K562 (cell line): ENCODE data around the gene B3GALNT2. TPM values are rescaled to one million over a fixed set of nuclear protein-coding genes. Genes with fewer than 3 reads are reported as not detected.

Experiments
- ADNP ChIP-seq: fragments of 200-800 bp; sonication (Bioruptor generic); IDR thresholded peaks from 2 replicates; pipeline ENCODE4 v1.6.1; 2016; ENCODE audit warnings: missing genetic modification characterization, missing compliant biosample characterization
- CBFB ChIP-seq: sonication (generic); formaldehyde crosslinking; IDR thresholded peaks from 2 replicates; pipeline ENCODE4 v1.4.0; 2020; ENCODE audit warnings: mild to moderate bottlenecking, missing genetic modification reagents
- DIDO1 ChIP-seq: fragments of 450-650 bp; IDR thresholded peaks from 2 replicates; pipeline ENCODE4 v1.6.1; 2016; ENCODE audit warnings: low read depth, missing biosample characterization, missing genetic modification characterization
- EWSR1 ChIP-seq: fragments of 450-650 bp; IDR thresholded peaks from 2 replicates; pipeline ENCODE4 v1.6.1; 2018; ENCODE audit warnings: borderline replicate concordance, mild to moderate bottlenecking, low read depth, moderate library complexity; ENCODE audit not compliant: partially characterized antibody
- HDAC8 ChIP-seq: fragments of 450-650 bp; IDR thresholded peaks from 2 replicates; pipeline ENCODE4 v1.6.1; 2016; ENCODE audit warnings: mild to moderate bottlenecking, missing genetic modification characterization, moderate library complexity, missing compliant biosample characterization
- HMG20A ChIP-seq: fragments of 450-650 bp; formaldehyde crosslinking; conservative IDR thresholded peaks from 2 replicates; pipeline ENCODE4 v1.4.0; 2020; ENCODE audit warnings: mild to moderate bottlenecking, mixed read lengths
- POLR2AphosphoS5 ChIP-seq: IDR thresholded peaks from 2 replicates; pipeline ENCODE4 v1.6.1; 2011; ENCODE audit warnings: mild to moderate bottlenecking, low read depth, low read length, moderate library complexity; ENCODE audit not compliant: control insufficient read depth, insufficient read depth
- ZNF175 ChIP-seq: fragments of 200-800 bp; sonication (Bioruptor generic); IDR thresholded peaks from 2 replicates; pipeline ENCODE4 v1.6.1; 2016; ENCODE audit warnings: low read depth, mild to moderate bottlenecking, missing genetic modification characterization, missing compliant biosample characterization
- ZNF695 ChIP-seq: fragments of 450-650 bp; formaldehyde crosslinking; IDR thresholded peaks from 2 replicates; pipeline ENCODE4 v1.4.0; 2020; ENCODE audit warnings: mild to moderate bottlenecking, moderate library complexity
- polyA plus RNA-seq, 8 experiments: library from polyadenylated mRNA; depleted of rRNA in 4 of 8; stranded (reverse) in 5 of 8; unstranded in 3 of 8; fragments of >200 nt; fragmentation: Nextera tagmentation in 2 of 8; fragmentation: Illumina TruSeq in 1 of 8; extraction: Ambion mirVana in 2 of 8; extraction: Trizol in 1 of 8; gene quantifications; 2 replicates each; pipeline versions ENCODE4 v1.2.1 to v1.2.3, GENCODE V29; 2011 to 2014; ENCODE audit warnings: inconsistent platforms in 1 of 8, missing spikeins in 1 of 8
- total RNA-seq, 7 experiments: library from RNA; depleted of rRNA in 6 of 7; stranded (reverse); fragments of >200 nt in 6 of 7; fragmentation: Illumina TruSeq in 2 of 7; extraction: Trizol in 2 of 7; gene quantifications; 2 replicates each; pipeline versions ENCODE4 v1.2.1 to v1.2.3, GENCODE V29; 2011 to 2021; ENCODE audit warnings: low replicate concordance in 1 of 7
- TF ChIP-seq, protein P1 (sequence below): fragments of 200-600 bp; sonication (generic); IDR thresholded peaks from one replicate; pipeline ENCODE4 v1.6.1; 2012; ENCODE audit warnings: mild to moderate bottlenecking, low read depth, low read length, inconsistent platforms
- TF ChIP-seq, protein P2 (sequence below): fragments of 450-650 bp; IDR thresholded peaks from 2 replicates; pipeline ENCODE4 v1.6.1; 2018; ENCODE audit not compliant: partially characterized antibody
- TF ChIP-seq, protein P3 (sequence below): fragments of 450-650 bp; IDR thresholded peaks from 2 replicates; pipeline ENCODE4 v1.6.1; 2016; ENCODE audit warnings: low read depth, mild to moderate bottlenecking, moderate library complexity

Gene B3GALNT2
- total and polyA plus RNA-seq, 9 of the 15 experiments (the other 6 are each of a cell fraction or from before 2014, with no cell fraction given), result 2.0 to 31.7 (median 22.9) TPM

DNA sequence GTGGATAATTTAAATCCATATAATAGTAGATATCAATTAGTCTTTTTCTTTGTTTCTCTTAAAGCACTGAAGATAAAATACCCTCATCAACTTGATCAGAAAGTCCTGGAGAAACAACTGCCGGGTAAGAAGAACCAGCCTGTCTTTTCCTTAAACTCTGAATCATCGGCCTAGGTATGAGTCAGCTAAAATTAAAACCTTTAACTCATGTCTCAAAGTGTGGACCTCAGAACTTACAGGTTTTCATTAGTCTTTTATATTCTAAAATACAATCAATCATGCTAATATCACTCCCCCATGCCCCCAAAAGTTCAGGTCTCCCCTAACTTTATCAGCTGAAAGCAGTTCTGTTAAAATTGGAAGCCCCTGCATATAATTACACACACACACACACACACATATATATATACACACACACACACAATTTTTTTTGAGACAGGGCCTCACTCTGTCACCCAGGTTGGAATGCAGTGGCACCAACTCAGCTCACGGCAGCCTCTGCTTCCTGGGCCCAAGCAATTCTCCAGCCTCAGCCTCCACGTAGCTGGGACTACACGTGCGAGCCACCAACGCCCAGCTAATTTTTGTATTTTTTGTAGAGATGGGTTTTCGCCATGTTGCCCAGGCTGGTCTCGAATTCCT, 61.3 kb downstream of the B3GALNT2 start (continued):
- TF ChIP-seq, protein P1, sequence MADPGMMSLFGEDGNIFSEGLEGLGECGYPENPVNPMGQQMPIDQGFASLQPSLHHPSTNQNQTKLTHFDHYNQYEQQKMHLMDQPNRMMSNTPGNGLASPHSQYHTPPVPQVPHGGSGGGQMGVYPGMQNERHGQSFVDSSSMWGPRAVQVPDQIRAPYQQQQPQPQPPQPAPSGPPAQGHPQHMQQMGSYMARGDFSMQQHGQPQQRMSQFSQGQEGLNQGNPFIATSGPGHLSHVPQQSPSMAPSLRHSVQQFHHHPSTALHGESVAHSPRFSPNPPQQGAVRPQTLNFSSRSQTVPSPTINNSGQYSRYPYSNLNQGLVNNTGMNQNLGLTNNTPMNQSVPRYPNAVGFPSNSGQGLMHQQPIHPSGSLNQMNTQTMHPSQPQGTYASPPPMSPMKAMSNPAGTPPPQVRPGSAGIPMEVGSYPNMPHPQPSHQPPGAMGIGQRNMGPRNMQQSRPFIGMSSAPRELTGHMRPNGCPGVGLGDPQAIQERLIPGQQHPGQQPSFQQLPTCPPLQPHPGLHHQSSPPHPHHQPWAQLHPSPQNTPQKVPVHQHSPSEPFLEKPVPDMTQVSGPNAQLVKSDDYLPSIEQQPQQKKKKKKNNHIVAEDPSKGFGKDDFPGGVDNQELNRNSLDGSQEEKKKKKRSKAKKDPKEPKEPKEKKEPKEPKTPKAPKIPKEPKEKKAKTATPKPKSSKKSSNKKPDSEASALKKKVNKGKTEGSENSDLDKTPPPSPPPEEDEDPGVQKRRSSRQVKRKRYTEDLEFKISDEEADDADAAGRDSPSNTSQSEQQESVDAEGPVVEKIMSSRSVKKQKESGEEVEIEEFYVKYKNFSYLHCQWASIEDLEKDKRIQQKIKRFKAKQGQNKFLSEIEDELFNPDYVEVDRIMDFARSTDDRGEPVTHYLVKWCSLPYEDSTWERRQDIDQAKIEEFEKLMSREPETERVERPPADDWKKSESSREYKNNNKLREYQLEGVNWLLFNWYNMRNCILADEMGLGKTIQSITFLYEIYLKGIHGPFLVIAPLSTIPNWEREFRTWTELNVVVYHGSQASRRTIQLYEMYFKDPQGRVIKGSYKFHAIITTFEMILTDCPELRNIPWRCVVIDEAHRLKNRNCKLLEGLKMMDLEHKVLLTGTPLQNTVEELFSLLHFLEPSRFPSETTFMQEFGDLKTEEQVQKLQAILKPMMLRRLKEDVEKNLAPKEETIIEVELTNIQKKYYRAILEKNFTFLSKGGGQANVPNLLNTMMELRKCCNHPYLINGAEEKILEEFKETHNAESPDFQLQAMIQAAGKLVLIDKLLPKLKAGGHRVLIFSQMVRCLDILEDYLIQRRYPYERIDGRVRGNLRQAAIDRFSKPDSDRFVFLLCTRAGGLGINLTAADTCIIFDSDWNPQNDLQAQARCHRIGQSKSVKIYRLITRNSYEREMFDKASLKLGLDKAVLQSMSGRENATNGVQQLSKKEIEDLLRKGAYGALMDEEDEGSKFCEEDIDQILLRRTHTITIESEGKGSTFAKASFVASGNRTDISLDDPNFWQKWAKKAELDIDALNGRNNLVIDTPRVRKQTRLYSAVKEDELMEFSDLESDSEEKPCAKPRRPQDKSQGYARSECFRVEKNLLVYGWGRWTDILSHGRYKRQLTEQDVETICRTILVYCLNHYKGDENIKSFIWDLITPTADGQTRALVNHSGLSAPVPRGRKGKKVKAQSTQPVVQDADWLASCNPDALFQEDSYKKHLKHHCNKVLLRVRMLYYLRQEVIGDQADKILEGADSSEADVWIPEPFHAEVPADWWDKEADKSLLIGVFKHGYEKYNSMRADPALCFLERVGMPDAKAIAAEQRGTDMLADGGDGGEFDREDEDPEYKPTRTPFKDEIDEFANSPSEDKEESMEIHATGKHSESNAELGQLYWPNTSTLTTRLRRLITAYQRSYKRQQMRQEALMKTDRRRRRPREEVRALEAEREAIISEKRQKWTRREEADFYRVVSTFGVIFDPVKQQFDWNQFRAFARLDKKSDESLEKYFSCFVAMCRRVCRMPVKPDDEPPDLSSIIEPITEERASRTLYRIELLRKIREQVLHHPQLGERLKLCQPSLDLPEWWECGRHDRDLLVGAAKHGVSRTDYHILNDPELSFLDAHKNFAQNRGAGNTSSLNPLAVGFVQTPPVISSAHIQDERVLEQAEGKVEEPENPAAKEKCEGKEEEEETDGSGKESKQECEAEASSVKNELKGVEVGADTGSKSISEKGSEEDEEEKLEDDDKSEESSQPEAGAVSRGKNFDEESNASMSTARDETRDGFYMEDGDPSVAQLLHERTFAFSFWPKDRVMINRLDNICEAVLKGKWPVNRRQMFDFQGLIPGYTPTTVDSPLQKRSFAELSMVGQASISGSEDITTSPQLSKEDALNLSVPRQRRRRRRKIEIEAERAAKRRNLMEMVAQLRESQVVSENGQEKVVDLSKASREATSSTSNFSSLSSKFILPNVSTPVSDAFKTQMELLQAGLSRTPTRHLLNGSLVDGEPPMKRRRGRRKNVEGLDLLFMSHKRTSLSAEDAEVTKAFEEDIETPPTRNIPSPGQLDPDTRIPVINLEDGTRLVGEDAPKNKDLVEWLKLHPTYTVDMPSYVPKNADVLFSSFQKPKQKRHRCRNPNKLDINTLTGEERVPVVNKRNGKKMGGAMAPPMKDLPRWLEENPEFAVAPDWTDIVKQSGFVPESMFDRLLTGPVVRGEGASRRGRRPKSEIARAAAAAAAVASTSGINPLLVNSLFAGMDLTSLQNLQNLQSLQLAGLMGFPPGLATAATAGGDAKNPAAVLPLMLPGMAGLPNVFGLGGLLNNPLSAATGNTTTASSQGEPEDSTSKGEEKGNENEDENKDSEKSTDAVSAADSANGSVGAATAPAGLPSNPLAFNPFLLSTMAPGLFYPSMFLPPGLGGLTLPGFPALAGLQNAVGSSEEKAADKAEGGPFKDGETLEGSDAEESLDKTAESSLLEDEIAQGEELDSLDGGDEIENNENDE, result no peak
- no peak for TF ChIP-seq ADNP (tag)
- TF ChIP-seq HDAC8 (tag), result no peak
- 0 out of 2 replicates have a peak, but pooled peaks have one; percentile 25 for TF ChIP-seq ZNF175 (CRISPR knock-in tag)
- TF ChIP-seq ZNF695 (CRISPR knock-in tag), result no peak
- TF ChIP-seq DIDO1, result no peak
- TF ChIP-seq, protein P2, sequence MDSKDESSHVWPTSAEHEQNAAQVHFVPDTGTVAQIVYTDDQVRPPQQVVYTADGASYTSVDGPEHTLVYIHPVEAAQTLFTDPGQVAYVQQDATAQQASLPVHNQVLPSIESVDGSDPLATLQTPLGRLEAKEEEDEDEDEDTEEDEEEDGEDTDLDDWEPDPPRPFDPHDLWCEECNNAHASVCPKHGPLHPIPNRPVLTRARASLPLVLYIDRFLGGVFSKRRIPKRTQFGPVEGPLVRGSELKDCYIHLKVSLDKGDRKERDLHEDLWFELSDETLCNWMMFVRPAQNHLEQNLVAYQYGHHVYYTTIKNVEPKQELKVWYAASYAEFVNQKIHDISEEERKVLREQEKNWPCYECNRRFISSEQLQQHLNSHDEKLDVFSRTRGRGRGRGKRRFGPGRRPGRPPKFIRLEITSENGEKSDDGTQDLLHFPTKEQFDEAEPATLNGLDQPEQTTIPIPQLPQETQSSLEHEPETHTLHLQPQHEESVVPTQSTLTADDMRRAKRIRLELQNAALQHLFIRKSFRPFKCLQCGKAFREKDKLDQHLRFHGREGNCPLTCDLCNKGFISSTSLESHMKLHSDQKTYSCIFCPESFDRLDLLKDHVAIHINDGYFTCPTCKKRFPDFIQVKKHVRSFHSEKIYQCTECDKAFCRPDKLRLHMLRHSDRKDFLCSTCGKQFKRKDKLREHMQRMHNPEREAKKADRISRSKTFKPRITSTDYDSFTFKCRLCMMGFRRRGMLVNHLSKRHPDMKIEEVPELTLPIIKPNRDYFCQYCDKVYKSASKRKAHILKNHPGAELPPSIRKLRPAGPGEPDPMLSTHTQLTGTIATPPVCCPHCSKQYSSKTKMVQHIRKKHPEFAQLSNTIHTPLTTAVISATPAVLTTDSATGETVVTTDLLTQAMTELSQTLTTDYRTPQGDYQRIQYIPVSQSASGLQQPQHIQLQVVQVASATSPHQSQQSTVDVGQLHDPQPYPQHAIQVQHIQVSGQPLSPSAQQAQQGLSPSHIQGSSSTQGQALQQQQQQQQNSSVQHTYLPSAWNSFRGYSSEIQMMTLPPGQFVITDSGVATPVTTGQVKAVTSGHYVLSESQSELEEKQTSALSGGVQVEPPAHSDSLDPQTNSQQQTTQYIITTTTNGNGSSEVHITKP, result no peak
- TF ChIP-seq CBFB (CRISPR knock-in tag), result no peak
- TF ChIP-seq EWSR1, result no peak
- no peak for TF ChIP-seq HMG20A (CRISPR knock-in tag)
- no peak for TF ChIP-seq POLR2AphosphoS5
- TF ChIP-seq, protein P3, sequence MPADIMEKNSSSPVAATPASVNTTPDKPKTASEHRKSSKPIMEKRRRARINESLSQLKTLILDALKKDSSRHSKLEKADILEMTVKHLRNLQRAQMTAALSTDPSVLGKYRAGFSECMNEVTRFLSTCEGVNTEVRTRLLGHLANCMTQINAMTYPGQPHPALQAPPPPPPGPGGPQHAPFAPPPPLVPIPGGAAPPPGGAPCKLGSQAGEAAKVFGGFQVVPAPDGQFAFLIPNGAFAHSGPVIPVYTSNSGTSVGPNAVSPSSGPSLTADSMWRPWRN, result no peak
